NOMO-1 treated with dmso at 0.1 percent for 144 hours (cell line): ENCODE results near the gene KDF1.
"Not testable (repeated sequence)": the region's sequence is repeated elsewhere in the genome, so short reads cannot be mapped to it uniquely, and the experiment has no call there.

Source experiments
- DNase-seq: peaks from one replicate; lab custom pipeline; 2025; ENCODE audit not compliant: unreplicated experiment; lab: John Stamatoyannopoulos, UW

KDF1 gene

DNA sequence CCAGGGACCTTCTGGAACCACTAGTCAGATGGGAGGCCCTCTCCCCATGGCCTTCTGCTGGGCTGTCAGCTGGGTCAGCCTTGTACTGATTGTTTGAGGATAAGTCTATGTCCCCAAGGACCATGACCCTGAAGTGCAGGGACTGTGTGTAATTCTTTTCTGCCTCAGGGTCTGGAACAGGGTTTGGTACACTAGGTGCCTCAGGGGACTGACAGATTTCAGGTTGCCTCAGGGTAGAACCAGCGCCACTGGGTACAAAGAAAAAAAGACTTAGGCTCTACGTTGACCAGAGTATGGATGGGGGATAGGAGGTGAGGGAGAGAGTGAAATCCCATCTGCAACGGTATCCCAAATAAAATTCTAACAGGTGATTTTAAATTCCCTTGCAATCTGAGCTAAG, 3.0 kb downstream of the KDF1 start:
- no peak for DNase-seq

DNA sequence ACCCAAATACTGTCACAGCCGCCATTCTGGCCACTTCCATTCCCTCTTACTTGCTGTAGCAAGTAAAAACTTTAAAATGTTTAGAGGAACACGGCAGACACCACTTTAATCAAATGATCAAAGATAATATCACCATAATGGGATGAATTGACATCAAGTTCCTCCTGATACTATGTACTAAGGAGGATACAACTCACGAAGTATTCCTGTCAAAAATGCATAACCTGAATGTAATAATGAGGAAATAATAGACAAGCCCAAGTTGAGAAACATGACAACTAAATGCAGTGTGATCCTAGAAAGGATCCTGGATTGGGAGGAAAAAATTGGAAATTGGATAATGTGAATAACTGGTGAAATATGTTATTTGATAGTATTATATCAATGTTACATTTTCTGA, 3.9 kb downstream of the KDF1 start:
- no peak for DNase-seq

DNA sequence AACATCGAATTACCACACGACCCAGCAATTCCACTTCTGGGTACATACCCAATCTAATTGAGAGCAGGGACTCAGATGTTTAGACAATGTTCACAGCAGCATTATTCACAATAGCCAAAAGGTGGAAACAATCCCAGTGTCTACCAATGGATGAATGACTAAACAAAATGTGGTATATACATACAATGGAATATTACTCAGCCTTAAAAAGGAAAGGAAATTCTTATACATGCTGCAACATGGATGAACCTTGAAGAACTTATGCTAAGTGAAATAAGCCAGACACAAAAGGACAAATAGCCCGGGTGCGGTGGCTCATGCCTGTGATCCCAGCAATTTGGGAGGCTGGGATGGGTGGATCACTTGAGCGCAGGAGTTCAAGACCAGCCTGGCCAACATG, 6.9 kb downstream of the KDF1 start:
- no peak for DNase-seq

DNA sequence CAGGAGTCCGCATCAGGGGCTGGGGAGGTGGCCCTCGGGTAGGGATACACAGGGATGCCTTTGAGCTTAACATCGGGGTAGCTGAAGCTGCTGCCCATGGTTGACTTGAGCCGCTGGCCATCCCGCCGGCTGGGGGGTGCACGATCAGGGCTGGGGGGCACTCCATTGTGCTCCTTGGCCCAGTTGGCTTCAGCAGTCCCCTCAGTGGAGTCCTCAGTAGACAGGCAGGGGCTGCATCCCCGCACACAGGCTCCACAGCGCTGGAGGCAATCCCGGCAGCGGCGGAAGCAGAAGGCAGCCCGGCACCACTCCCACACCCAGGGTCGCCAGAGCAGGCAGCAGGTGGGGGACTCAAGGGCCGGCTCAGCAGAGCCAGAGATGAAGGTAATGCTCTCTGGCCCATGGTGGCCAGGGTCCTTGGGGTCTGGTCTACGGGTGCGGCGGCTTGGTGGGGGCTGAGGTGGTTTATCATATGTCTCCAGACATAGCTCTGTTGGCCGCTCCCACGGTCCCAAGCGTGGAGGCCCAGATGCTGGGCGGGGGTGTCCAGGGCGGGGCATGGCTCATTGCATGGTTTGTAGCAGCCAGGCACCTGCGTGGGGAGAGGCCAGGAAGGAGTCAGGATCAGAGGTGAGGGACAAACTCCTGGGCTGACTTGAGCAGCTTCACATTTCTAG, 8.3 kb downstream of the KDF1 start:
- DNase-seq = no peak

DNA sequence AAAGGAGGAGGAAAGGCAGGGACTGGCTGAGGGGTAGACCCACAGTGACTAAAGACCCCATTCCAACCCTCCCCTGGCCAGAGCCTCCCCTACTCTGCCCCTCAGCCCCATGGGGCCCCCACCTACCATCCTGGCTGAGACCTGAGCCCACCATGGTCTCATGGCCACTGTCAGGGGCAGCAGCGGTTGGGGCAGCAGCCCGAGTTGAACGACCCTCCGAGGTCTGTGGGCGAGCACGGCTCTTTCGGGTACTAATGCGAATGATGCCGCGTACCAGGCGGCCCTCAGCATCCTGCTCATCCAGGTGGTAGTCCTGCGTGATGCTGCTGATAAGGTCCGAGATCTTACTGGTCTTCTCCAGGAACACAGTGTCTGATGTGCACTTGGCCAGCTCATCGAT, 9.1 kb downstream of the KDF1 start:
- DNase-seq = no peak

DNA sequence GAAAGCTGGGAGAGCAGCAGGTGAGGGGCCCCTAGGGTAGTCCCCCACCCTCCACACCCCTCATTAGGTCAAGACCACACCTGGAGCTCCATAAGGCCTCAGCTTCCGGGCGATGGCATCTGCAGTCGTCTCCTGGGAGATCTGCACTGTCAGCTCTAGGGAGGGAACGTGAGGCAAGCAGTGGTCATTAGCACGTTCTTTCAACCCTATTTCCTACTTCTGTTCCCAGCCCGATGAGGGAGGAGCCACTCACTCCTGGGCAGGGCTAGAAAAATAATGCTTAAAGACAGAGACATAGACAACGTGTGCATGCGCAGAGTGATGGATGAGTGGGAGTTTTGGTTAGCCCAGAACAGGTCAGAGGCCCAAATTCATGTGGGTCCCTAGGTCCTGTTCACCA, 9.7 kb downstream of the KDF1 start:
- DNase-seq = no peak

DNA sequence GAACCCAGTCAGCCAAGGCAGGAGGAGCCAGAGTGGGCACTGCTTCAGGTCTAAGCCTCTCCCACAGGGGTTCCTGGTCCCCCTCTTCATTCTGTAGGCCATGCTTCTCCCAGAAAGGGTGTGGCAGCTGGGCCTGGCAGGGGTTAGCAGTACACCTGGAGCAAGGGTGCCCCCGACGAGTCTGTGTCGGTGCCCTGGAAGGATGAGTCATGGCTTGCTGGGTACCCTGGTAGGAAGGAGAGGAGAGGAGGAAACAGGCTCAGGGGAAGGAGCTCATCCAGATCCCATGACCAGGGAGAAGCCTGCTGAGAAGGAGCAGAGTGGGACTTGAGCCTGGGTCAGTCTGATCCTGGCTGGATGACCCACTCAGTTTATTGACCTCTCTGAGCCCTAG, 10.3 kb downstream of the KDF1 start:
- no peak for DNase-seq

DNA sequence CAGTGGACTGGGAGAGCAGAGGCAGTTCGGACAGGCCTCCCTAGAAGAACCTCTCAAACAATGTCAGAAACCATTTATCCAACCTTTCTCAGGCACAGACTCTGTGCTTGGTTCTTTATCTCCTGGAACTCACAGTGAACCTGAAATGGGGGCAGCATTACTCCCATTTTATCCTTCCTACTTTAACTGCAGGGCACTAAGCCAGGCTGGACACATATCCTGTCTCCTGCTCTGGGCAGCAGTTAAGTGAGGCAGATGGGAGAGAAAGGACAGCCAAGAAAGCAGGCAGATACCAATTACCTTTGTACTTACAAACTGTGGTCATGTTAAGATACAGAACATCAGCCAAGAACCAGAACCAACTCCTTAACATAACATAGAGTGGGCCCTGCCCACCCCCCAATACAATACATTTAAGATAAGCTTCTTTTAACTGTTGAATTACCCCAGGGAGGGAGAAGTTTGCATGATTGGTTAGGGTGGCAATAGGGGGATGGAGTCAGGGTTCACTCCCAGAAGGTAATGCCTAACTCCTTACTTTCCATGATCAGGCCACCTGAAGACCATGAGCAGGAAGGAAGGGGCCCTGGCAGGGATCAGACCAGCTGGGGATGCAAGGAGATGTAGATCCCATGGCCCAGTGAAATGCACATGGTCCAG, 10.9 kb downstream of the KDF1 start:
- DNase-seq = no peak

DNA sequence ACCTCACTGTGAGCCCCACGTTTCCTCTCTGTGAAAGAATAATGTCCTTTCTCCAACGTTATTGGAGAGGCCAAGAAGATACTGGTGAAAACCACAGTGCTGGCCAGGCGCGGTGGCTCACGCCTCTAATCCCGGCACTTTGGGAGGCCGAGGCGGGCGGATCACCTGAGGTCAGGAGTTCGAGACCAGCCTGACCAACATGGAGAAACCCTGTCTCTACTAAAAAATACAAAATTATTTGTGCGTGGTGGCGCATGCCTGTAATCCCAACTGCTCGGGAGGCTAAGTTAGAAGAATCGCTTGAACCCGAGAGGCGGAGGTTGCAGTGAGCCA, 11.6 kb downstream of the KDF1 start:
- DNase-seq = not testable (repeated sequence)

DNA sequence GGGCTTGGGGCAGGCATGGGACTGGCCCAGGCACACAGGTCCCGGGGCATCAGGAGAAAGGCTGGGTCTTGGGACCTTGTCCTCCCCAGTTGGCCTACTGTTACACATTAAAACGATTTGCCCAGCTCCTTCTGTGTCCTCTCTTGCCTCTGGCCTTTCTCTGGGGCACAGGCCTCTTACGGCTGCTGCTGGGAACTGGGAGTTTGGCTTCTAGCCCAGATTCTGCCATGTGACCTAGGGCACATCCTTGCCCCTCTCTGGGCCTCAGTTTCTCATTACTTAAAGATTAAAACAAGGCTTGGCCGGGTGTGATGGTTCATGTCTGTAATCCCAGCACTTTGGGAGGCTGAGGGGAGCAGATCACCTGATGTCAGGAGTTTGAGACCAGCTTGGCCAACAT, 14.0 kb downstream of the KDF1 start:
- DNase-seq = no peak

DNA sequence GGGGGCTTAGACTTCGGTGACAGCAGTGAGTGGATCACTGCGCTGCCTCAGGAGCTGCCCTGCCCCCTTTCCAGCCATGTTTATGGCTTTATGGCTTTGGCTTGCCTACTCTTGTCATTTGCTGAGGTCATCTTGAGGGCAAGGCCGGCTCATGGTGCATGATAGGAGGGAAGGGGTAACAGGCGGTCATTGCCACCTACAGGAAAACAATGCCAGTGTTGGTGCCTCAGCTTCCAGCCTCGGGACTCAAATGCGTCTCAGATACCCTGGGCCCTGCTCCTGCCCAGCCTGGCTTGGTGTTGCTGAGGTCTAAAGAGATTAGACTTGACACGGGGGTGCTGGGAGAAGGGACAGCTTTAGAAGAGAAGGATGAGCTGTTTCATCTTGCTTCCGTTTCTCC, 14.5 kb downstream of the KDF1 start:
- no peak for DNase-seq

DNA sequence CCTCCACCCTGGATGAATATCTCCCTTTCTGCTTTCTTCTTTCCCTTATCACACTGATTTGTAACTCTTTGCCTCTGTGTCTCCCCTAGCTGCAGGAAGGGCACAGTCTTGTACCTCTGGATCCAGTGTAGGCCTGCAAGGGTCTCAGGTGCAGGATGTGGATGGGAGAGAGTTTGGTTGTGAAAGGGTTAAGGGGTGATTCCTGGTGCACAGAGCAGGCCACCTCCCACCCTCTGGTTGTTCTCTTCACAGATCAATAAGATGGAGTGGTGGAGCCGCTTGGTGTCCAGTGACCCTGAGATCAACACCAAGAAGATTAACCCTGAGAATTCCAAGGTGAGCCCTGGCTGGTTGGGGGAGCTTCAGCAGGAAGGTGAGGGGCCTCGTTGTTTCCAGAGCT, 15.1 kb downstream of the KDF1 start:
- DNase-seq = no peak

DNA sequence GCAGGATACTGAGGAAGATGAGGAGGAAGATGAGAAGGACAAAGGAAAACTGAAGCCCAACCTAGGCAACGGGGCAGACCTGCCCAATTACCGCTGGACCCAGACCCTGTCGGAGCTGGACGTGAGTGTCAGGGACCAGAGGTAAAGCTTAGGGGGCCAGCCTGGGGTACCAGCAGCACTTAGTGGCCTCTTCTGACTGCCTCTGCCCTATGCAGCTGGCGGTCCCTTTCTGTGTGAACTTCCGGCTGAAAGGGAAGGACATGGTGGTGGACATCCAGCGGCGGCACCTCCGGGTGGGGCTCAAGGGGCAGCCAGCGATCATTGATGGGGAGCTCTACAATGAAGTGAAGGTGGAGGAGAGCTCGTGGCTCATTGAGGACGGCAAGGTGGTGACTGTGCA, 17.6 kb downstream of the KDF1 start:
- no peak for DNase-seq

DNA sequence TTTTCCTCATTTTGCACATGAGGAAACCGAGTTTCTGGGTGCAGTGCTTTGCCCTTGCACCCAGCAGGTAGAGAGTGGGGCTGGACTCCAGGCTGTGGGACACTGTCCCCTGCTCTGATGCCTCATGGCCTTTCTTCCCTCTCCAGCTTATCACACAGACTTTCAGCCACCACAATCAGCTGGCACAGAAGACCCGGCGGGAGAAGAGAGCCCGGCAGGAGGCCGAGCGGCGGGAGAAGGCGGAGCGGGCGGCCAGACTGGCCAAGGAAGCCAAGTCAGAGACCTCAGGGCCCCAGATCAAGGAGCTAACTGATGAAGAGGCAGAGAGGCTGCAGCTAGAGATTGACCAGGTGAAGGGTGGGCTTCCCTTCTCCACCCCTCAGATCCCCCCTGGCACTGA, 19.0 kb downstream of the KDF1 start:
- DNase-seq = no peak

DNA sequence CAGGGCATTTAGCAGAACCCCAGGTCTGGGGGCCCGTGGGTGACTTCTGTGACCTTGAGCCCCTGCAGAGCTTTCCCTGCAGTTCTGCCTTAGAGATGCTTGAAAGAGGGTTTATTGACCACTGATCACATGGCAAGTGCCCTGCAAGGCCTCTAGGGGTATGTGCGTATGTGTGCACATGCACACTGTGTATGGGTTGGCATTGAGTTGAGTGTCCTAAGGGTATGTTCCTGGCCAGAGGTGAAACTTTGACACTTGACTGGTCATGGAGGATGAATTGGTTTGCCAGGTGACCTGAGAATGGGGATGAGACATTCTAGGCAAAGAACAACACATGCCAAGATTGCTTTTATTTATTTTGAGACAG, 21.6 kb downstream of the KDF1 start:
- DNase-seq = no peak

DNA sequence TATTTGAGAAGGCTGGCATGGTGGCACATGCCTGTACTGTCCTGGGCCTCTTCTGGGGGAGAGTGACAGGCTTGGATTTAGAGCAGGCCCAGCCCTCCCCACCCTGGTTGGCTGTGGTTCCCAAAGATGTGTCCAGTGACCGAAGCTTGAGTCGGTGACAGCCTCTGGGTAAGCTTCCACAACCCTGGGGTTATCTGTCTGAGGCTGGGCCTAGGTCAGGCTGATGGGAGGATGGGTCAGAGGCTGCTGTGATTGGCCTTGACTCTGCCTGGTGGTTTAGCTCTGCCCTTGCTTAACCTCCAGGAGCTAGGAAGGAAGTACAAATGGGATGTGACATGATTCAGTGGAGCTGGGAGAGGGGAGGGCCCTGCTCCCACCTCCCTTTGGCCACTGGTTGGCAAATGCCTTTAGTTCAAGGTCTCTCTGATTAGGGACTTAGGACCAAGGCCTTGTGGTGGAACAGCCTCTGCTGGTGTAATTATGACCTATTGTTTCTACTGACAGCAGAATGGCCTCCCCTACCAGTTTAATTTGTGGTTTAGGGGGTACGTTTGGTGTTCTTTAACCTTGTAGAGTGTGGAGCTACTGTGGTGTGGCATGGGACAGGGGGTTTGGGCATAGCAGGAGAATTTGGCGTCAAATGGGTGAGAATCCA, 22.1 kb downstream of the KDF1 start:
- DNase-seq = no peak

DNA sequence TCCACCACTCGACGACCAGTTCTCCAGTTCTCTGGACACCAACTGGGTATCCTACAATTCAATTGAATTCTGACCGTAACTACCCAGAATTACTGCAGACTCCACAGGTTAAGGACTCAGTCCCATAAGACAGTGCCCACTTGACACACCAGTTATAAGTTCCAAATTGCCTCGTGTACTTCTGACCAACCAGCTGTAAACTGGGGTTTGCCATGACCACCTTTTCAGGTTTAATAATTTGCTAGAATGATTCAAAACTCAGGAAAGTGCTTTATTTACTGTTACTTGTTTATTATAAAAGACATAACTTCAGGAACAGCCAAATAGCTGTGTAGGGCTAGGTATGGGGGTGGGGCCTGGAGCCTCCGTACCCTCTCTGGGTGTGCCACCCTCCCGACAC, 23.4 kb downstream of the KDF1 start:
- no peak for DNase-seq

DNA sequence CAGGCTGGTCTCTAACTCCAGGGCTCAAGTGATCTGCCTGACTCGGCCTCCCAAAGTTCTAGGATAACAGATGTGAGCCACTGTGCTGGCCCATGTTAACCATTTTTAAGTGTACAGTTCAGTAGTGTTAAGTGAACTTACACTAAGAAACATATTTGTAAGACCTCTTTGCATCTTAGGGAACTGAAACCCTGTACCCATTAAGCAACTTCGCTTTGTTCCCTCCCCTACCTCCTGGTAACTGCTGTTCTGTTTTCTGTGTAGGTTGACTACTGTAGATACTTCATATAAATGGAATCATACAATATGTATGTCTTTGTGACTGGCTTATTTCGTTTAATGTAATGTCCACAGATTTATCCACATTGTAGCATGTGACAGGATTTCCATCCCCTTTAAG, 27.7 kb downstream of the KDF1 start:
- peak; percentile 76 for DNase-seq

DNA sequence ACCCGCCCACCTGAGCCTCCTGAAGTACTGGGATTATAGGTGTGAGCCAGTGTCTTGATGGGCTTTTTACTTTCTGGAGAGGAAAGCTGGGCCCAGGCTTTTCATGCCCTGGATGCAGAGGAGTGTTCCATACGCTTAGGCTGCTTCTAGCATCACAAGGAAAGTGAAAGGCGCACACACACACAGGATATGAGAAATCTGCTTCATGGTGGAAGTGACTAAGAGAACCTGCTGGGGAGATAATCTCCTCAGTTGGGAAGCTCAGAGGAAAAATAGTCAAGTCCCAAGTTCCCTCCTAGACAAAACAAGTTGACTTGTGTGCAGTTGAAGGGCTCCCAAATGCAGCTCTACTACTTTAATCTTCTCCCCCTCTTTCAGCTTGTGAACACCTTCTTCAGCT, 36.6 kb downstream of the KDF1 start:
- DNase-seq = no peak

DNA sequence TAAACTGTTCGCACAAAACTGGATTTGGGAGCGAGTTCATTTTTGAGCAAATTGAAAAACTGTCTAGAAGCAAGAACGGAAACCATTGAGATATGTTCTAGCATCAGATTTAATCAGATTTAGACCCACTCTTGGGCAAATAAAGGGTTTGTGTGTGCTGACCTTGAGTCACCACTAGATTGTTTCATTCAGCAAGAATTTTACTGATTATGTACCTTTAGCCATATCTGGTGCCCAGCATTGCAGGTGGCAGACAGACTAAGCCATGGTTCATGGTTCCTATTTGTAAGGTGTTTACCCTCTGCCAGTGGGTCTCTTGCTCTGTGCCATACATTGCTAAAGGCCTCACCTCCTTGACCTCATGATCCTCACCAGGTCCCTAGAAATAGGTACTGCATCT, 37.4 kb downstream of the KDF1 start:
- DNase-seq = no peak

DNA sequence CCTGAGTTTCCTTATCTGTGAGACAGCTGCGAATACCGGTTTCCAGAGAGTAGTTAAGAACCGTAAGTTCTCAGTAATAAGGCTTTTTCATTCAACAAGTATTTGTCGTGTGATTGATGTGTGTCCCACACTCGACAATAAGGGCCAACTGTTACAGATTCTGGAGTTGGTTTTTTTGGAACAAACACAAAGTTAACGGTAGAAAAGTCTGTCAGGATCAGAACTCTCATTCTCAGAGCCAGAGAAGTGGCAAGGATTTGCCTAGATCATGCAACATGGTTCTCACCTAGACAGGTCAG, 37.9 kb downstream of the KDF1 start:
- no peak for DNase-seq

DNA sequence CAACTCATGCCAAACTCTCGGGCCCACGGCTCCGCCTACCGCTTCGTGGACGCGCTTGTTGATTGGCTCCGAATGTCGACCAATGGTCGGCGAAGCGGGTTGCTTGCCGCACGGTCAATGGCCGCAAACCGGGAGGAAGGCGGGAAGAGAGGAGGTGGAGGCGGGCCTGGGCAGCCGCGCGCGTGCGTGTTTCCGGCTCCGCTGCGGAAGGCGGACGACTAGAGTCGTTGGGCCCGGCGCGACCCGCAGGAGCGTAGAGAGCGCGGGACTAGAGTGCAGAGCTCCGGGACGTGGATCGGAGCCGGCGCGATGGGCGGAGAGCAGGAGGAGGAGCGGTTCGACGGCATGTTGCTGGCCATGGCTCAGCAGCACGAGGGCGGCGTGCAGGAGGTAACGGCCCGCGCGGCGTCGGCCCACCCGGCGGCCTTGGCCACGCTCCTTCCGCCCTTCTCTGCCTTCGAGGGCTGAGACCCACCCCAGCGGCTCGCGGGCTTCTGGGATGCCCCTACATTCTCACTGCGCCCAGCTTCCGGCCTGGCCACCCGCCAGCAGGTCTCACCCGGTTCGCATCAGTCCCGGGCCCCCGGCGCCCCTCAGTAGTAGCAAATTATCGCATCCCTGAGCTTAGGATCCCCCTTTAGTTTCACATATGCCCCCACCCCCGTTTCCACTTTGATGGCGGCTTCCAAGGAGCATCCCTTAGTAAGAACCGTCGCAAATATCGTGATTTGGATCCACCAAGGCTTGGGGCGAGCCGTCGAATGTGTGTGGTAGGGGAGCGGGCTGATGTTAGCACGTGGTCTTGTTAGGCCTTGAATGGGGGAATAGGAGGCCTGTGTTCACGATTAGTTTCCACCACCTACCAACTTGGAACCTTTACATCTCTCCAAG, 38.5 kb downstream of the KDF1 start, which contains the start of gene NUDC:
Gene NUDC (plus strand): TSS at position 204 of the 891 bp plus-strand sequence. CDS start 106 bp downstream, at position 310.
- DNase-seq = peak; percentile 96
